Lower leg skin (tissue), 3 donors: ENCODE measurements around the gene CDH13.

Experiments
- POLR2A ChIP-seq, 2 donors: fragments of 450-650 bp; IDR thresholded peaks; one replicate each; pipeline ENCODE4 v1.6.1; 2016 to 2017; ENCODE audit warnings: antibody characterized with exemption in 2 of 2, mild to moderate bottlenecking in 1 of 2, moderate library complexity in 1 of 2
- TF ChIP-seq, protein P1 (sequence below), 3 donors: fragments of 450-650 bp; IDR thresholded peaks; one replicate each; pipeline ENCODE4 v1.5.1; 2016; ENCODE audit warnings: antibody characterized with exemption in 3 of 3, mild to moderate bottlenecking in 3 of 3, moderate library complexity in 2 of 3

DNA sequence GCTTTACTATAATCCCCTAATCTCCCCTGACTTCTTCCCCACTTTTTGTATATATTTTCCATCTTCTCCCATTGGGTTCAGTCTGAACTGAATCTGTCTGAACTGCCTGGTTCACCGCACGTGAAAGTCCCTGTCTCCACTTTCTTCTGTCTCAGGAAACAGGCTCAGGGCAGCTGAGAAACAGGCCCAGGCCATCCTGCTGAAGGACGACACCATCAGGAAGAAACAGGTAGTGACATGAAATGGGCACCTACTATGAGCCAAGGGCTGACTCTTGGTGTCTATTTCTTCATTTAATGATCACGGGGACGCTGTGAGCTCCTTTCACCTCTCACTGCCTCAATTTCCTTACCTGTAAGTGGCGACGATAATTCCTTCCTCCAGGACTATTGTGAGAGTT, 1090.5 kb downstream of the CDH13 start:
- TF ChIP-seq, protein P1, sequence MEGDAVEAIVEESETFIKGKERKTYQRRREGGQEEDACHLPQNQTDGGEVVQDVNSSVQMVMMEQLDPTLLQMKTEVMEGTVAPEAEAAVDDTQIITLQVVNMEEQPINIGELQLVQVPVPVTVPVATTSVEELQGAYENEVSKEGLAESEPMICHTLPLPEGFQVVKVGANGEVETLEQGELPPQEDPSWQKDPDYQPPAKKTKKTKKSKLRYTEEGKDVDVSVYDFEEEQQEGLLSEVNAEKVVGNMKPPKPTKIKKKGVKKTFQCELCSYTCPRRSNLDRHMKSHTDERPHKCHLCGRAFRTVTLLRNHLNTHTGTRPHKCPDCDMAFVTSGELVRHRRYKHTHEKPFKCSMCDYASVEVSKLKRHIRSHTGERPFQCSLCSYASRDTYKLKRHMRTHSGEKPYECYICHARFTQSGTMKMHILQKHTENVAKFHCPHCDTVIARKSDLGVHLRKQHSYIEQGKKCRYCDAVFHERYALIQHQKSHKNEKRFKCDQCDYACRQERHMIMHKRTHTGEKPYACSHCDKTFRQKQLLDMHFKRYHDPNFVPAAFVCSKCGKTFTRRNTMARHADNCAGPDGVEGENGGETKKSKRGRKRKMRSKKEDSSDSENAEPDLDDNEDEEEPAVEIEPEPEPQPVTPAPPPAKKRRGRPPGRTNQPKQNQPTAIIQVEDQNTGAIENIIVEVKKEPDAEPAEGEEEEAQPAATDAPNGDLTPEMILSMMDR (IDR thresholded peaks at IDR 0.05), result no peak
- no peak for TF ChIP-seq POLR2A (IDR thresholded peaks at IDR 0.05)
